Fibroblast of pulmonary artery (primary cell): ENCODE results near the gene LAMA4.
"Not testable (repeated sequence)": the region's sequence is repeated elsewhere in the genome, so short reads cannot be mapped to it uniquely, and the experiment has no call there.

Source experiments
- DNase-seq: peaks from one replicate; pipeline ENCODE4 v3.0.0-alpha.2; 2010; ENCODE audit warnings: low read depth
- H3K4me3 ChIP-seq: replicated peaks from 2 replicates; pipeline ENCODE4 v1.5.1; 2011; ENCODE audit warnings: low read depth, mild to moderate bottlenecking, control low read depth, low read length, moderate library complexity
- TF ChIP-seq, protein P1 (sequence below): IDR thresholded peaks from 2 replicates; pipeline ENCODE4 v1.5.1; 2011; ENCODE audit warnings: mild to moderate bottlenecking, control low read depth, low read length, inconsistent platforms; ENCODE audit errors: missing control alignments

LAMA4 gene

DNA sequence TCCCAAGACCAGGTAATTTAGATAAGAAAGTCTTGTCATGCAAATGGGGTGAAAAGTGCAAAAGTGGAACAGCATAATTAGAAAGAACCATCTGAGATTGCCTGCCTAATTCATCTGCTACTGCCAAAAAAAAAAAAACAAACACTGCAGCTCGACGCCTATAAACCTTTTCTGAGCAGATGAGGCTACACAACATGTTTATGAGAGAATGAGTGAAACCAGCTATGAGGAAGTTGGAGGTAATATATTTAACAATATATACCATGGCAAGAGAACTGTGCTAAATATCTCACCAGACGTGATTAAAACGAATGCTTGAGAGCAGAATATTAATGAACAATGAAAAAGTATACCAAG is 50.0 kb downstream of the LAMA4 start:
- H3K4me3 ChIP-seq: no peak overlapping the region
- TF ChIP-seq, protein P1, sequence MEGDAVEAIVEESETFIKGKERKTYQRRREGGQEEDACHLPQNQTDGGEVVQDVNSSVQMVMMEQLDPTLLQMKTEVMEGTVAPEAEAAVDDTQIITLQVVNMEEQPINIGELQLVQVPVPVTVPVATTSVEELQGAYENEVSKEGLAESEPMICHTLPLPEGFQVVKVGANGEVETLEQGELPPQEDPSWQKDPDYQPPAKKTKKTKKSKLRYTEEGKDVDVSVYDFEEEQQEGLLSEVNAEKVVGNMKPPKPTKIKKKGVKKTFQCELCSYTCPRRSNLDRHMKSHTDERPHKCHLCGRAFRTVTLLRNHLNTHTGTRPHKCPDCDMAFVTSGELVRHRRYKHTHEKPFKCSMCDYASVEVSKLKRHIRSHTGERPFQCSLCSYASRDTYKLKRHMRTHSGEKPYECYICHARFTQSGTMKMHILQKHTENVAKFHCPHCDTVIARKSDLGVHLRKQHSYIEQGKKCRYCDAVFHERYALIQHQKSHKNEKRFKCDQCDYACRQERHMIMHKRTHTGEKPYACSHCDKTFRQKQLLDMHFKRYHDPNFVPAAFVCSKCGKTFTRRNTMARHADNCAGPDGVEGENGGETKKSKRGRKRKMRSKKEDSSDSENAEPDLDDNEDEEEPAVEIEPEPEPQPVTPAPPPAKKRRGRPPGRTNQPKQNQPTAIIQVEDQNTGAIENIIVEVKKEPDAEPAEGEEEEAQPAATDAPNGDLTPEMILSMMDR: no peak
- DNase-seq: no peak

DNA sequence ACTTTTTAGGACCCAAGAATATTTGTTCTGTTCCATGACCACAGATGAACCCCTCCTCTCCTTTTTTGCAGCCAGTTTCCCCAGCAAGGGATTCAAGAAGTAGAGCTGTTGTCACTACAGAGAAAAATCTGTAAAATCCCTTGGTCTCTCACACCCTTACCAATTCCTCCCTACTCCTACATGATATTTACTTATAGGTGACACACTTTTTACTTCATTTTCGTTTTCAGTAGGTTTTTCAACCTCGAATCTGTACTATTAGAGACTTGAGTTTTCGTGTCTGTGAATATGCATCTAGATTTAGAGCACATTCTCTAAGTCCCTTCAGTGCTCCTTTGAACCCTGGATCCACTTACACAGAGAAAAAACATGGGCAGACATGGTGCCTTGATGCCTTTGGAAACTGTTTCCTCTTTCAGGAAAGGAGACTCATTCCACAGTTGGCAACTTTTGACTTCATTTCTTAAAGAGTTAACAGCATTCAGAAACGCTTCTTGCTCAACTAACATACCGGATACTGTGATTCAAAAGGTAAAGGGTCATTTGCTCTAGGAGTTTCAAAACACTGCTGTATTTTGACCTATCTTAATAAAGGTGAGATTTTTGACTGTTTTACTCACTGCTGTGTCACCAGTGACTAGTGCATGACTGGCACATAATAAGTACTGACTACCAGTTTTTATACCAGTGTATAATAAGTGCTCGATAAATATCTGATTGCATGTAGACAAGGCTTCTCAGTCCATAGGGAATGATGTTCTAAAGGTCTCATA is 50.6 kb downstream of the LAMA4 start:
- DNase-seq: peak; percentile 90
- no peak overlapping the region for H3K4me3 ChIP-seq
- TF ChIP-seq, protein P1: no peak

DNA sequence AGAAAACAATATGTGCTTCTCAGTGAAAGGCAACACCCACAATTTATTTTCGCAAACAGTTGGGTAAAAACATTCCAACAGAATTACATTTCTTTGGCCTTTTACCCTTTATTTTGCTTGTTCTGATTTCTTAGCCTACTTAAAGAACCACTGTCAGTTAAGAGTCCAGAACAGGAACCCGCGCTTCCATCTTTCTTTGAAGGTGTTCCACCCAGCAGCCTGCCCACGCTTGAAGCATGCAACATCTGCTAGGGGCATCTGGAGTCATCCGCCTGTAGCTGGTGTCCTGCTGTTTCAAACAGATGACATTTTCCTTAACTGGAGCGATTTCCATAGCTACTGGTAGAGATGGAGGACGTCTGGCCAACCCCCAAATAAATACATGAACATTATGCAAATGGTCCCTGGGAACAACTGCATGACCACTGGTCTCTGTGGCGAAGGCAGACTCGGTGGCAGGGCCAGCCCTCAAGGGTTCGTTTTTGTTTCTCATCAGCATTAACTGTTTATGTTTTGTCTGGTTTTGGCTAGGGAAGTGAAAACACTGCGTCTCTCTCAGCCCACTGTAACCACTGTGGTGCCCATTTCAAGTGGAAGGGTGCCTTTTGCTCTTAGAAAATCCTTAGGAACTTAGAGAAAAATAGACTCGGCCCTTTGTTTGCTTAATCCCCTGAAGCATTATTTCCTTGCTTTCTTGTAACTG is 51.6 kb downstream of the LAMA4 start:
- H3K4me3 ChIP-seq: no peak overlapping the region
- TF ChIP-seq, protein P1: no peak
- DNase-seq: peak; percentile 49

DNA sequence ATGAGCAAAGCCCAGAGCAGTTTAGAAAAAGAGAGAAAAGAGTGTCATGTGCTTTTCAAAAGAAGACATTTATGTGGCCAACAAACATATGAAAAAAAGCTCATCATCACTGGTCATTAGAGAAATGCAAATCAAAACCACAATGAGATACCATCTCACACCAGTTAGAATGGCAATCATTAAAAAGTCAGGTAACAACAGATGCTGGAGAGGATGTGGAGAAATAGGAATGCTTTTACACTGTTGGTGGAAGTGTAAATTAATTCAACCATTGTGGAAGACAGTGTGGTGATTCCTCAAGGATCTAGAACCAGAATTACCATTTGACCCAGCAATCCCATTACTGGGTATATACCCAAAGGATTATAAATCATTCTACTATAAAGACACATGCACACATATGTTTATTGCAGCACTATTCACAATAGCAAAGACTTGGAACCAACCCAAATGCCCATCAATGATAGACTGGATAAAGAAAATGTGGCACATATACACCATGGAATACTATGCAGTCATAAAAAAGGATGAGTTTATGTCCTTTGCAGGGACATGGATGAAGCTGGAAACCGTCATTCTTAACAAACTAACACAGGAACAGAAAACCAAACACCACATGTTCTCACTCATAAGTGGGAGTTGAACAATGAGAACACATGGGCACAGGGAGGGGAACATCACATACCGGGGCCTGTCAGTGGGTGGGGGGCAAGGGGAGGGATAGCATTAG is 54.0 kb downstream of the LAMA4 start:
- not testable (repeated sequence) for H3K4me3 ChIP-seq, DNase-seq

DNA sequence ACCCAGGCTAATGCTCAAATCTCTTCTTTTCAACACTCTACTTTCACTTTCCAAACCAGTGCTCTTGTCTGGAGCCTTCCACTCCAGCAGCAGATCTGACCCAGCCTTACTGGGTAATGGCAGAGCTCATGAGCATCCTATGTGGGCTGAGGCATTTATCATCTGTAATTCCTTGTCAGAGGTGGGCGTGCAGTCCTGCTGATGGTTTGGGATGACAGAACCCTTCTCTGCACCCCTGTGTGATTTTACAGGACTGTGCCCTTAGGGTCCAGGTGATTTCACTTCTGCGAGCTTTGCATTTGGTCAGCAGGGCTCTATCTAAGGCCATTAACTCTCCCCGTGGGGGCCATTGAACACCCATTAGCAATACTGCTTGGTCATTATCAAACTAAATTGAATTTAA is 55.4 kb downstream of the LAMA4 start:
- H3K4me3 ChIP-seq: no peak overlapping the region
- TF ChIP-seq, protein P1: no peak
- DNase-seq: no peak

DNA sequence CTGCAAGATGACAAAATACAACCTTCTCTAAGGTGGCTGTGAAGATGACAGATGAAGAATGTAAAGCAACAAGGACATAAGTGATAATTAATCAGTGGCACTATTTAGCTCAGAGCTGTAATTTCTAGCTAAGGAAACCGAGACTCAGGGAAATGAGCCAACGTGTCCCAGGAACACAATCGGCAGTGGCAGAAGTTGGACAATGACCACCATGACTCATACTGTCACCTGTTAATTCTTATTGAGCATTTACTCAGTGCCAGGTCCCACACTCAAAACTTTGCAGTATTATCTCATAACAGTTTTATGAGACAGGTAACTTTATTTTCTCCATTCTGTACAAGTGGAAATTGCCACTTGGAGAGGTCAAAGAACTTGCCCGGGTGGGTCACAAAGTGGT is 55.8 kb downstream of the LAMA4 start:
- no peak for DNase-seq
- TF ChIP-seq, protein P1: no peak
- no peak overlapping the region for H3K4me3 ChIP-seq

DNA sequence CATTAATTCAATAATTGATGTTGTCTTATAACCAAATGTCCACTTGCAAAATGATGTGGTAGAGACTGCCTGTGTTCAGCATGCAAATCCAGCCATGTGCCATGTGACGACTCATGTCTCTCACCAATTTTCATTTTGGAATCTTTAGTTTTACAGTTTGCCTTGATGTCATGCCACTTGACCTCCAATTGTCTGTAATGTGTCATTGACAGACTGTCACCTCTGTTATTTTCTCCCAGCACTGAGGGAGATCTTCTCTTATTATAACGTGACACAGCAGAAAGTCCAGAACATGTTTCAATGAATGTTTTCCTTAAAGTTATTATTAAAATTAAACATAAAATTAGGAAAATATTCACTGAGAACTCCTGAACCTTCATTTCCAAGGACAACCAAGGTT is 56.7 kb downstream of the LAMA4 start:
- no peak for DNase-seq
- TF ChIP-seq, protein P1: no peak
- H3K4me3 ChIP-seq: no peak overlapping the region
